ENCODE results near the gene ZFAND3. TPM values are rescaled to one million over a fixed set of nuclear protein-coding genes. Genes with fewer than 3 reads are reported as not detected.

The ZFAND3 gene
- total and polyA plus RNA-seq, 10 of the 15 experiments (the other 5 are each of a cell fraction or from before 2014, with no cell fraction given), result 0.90 to 34.4 (median 16.3) TPM

DNA sequence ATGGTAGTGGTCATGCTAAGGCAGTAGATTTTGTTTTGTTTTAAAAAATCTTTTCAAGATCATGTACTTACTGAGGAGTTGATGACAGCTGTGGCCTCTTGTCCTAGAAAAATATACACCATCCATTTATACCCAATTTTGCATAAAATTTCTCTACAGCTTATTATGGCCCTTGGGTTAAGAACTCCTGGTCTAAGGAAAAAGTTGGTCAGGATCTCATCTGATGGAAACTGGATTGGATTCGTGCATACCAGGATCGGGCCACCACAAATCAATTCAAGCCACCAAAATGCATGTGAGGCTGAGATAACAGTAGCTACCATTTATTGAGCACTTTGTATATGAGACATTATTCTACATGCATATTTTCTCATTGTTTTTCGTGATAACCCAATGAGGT, 244.4 kb downstream of the ZFAND3 start (continued):
- TF ChIP-seq, protein P1, sequence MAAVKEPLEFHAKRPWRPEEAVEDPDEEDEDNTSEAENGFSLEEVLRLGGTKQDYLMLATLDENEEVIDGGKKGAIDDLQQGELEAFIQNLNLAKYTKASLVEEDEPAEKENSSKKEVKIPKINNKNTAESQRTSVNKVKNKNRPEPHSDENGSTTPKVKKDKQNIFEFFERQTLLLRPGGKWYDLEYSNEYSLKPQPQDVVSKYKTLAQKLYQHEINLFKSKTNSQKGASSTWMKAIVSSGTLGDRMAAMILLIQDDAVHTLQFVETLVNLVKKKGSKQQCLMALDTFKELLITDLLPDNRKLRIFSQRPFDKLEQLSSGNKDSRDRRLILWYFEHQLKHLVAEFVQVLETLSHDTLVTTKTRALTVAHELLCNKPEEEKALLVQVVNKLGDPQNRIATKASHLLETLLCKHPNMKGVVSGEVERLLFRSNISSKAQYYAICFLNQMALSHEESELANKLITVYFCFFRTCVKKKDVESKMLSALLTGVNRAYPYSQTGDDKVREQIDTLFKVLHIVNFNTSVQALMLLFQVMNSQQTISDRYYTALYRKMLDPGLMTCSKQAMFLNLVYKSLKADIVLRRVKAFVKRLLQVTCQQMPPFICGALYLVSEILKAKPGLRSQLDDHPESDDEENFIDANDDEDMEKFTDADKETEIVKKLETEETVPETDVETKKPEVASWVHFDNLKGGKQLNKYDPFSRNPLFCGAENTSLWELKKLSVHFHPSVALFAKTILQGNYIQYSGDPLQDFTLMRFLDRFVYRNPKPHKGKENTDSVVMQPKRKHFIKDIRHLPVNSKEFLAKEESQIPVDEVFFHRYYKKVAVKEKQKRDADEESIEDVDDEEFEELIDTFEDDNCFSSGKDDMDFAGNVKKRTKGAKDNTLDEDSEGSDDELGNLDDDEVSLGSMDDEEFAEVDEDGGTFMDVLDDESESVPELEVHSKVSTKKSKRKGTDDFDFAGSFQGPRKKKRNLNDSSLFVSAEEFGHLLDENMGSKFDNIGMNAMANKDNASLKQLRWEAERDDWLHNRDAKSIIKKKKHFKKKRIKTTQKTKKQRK (IDR thresholded peaks at IDR 0.05; ENCODE audit: low read depth, low read length), result no peak
- no peak for TF ChIP-seq RELA (IDR thresholded peaks at IDR 0.05; ENCODE audit: borderline replicate concordance, partially characterized antibody)
- no peak for TF ChIP-seq RAD51 (IDR thresholded peaks at IDR 0.05)
- no peak for TF ChIP-seq SPI1 (IDR thresholded peaks at IDR 0.05; ENCODE audit: borderline replicate concordance, insufficient read depth, low read depth, low read length)
- no peak for TF ChIP-seq SIN3A (IDR thresholded peaks at IDR 0.05; ENCODE audit: low read depth, low read length)
- TF ChIP-seq, protein P2, sequence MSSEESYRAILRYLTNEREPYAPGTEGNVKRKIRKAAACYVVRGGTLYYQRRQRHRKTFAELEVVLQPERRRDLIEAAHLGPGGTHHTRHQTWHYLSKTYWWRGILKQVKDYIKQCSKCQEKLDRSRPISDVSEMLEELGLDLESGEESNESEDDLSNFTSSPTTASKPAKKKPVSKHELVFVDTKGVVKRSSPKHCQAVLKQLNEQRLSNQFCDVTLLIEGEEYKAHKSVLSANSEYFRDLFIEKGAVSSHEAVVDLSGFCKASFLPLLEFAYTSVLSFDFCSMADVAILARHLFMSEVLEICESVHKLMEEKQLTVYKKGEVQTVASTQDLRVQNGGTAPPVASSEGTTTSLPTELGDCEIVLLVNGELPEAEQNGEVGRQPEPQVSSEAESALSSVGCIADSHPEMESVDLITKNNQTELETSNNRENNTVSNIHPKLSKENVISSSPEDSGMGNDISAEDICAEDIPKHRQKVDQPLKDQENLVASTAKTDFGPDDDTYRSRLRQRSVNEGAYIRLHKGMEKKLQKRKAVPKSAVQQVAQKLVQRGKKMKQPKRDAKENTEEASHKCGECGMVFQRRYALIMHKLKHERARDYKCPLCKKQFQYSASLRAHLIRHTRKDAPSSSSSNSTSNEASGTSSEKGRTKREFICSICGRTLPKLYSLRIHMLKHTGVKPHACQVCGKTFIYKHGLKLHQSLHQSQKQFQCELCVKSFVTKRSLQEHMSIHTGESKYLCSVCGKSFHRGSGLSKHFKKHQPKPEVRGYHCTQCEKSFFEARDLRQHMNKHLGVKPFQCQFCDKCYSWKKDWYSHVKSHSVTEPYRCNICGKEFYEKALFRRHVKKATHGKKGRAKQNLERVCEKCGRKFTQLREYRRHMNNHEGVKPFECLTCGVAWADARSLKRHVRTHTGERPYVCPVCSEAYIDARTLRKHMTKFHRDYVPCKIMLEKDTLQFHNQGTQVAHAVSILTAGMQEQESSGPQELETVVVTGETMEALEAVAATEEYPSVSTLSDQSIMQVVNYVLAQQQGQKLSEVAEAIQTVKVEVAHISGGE (CRISPR knock-in tag; IDR thresholded peaks at IDR 0.05), result no peak
- TF ChIP-seq ZNF384 (IDR thresholded peaks at IDR 0.05; ENCODE audit: borderline replicate concordance, low read depth, low read length), result no peak
- TF ChIP-seq CHD2 (IDR thresholded peaks at IDR 0.05; ENCODE audit: borderline replicate concordance, low read depth, low read length), result no peak
- TF ChIP-seq MEF2A (IDR thresholded peaks at IDR 0.05; ENCODE audit: insufficient read depth, low read depth, low read length), result no peak
- TF ChIP-seq, protein P3, sequence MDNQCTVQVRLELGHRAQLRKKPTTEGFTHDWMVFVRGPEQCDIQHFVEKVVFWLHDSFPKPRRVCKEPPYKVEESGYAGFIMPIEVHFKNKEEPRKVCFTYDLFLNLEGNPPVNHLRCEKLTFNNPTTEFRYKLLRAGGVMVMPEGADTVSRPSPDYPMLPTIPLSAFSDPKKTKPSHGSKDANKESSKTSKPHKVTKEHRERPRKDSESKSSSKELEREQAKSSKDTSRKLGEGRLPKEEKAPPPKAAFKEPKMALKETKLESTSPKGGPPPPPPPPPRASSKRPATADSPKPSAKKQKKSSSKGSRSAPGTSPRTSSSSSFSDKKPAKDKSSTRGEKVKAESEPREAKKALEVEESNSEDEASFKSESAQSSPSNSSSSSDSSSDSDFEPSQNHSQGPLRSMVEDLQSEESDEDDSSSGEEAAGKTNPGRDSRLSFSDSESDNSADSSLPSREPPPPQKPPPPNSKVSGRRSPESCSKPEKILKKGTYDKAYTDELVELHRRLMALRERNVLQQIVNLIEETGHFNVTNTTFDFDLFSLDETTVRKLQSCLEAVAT (IDR thresholded peaks at IDR 0.05), result no peak
- no peak for TF ChIP-seq YBX1 (IDR thresholded peaks at IDR 0.05)
- TF ChIP-seq JUNB (IDR thresholded peaks at IDR 0.05), result no peak
- no peak for TF ChIP-seq NFYB (IDR thresholded peaks at IDR 0.05; ENCODE audit: insufficient read depth, low read depth, low read length)
